ENCODE results near the gene ATP2C2.

DNA sequence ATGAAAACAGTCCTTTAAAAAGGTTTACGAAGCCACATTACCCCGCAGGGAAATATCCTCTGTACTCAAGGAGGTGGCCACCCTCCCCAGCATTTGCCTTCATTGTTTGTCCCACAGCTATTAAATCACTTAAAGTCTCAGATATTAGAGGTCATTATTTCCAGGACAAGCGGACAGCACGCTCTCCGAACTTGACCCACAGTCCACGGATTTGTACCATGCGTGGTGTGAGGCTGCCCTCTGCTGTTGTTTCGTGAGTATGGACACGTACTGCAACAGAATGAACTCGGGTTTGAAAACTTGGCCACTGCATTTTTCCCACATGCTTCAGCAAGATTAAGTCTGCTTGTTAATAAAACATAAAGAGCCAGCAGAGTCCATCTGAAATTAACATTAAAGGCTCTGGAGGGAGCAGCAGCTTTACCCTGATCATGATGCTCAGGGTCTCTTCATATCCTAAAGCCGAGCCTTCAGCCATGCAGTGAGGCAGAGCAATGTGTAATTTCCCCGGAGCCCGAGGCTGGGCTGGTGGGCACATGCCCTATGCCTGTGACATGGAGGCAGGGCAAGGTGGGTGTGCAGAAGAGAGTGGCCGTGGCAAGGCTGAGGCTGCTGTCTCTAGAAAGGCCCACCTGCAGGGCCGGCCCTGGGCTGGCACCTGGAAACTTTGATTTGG lies 116.4 kb downstream of the ATP2C2 start:
- TF ChIP-seq, protein P1, sequence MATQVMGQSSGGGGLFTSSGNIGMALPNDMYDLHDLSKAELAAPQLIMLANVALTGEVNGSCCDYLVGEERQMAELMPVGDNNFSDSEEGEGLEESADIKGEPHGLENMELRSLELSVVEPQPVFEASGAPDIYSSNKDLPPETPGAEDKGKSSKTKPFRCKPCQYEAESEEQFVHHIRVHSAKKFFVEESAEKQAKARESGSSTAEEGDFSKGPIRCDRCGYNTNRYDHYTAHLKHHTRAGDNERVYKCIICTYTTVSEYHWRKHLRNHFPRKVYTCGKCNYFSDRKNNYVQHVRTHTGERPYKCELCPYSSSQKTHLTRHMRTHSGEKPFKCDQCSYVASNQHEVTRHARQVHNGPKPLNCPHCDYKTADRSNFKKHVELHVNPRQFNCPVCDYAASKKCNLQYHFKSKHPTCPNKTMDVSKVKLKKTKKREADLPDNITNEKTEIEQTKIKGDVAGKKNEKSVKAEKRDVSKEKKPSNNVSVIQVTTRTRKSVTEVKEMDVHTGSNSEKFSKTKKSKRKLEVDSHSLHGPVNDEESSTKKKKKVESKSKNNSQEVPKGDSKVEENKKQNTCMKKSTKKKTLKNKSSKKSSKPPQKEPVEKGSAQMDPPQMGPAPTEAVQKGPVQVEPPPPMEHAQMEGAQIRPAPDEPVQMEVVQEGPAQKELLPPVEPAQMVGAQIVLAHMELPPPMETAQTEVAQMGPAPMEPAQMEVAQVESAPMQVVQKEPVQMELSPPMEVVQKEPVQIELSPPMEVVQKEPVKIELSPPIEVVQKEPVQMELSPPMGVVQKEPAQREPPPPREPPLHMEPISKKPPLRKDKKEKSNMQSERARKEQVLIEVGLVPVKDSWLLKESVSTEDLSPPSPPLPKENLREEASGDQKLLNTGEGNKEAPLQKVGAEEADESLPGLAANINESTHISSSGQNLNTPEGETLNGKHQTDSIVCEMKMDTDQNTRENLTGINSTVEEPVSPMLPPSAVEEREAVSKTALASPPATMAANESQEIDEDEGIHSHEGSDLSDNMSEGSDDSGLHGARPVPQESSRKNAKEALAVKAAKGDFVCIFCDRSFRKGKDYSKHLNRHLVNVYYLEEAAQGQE (IDR thresholded peaks at IDR 0.05; ENCODE audit: low read depth), result no peak
- TF ChIP-seq, protein P2, sequence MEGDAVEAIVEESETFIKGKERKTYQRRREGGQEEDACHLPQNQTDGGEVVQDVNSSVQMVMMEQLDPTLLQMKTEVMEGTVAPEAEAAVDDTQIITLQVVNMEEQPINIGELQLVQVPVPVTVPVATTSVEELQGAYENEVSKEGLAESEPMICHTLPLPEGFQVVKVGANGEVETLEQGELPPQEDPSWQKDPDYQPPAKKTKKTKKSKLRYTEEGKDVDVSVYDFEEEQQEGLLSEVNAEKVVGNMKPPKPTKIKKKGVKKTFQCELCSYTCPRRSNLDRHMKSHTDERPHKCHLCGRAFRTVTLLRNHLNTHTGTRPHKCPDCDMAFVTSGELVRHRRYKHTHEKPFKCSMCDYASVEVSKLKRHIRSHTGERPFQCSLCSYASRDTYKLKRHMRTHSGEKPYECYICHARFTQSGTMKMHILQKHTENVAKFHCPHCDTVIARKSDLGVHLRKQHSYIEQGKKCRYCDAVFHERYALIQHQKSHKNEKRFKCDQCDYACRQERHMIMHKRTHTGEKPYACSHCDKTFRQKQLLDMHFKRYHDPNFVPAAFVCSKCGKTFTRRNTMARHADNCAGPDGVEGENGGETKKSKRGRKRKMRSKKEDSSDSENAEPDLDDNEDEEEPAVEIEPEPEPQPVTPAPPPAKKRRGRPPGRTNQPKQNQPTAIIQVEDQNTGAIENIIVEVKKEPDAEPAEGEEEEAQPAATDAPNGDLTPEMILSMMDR (IDR thresholded peaks at IDR 0.05 in 2 of 3, conservative IDR thresholded peaks at IDR 0.05 in 1 of 3; ENCODE audit: borderline replicate concordance in 1 of 3, insufficient read depth in 1 of 3, low read depth in 2 of 3, low read length in 2 of 3), result peak; percentile 75 to 91 (median 80)
- TF ChIP-seq EZH2 (IDR thresholded peaks at IDR 0.05), result no peak
- TF ChIP-seq POLR2AphosphoS5 (IDR thresholded peaks at IDR 0.05; ENCODE audit: low read depth, low read length), result no peak
- TF ChIP-seq SP1 (IDR thresholded peaks at IDR 0.05; ENCODE audit: low read depth), result no peak
- no peak for TF ChIP-seq EZH2phosphoT487 (IDR thresholded peaks at IDR 0.05; ENCODE audit: borderline replicate concordance)
- no peak for TF ChIP-seq YY1 (IDR thresholded peaks at IDR 0.05; ENCODE audit: extremely low read depth, insufficient replicate concordance, low read depth, low read length)
- TF ChIP-seq TCF7L2 (IDR thresholded peaks at IDR 0.05; ENCODE audit: borderline replicate concordance, extremely low read depth, insufficient read depth, insufficient read length), result no peak
- TF ChIP-seq CEBPB (IDR thresholded peaks at IDR 0.05; ENCODE audit: low read depth), result no peak
- no peak for TF ChIP-seq ZFX (IDR thresholded peaks at IDR 0.05)
- peak; percentile 95 for TF ChIP-seq RAD21 (IDR thresholded peaks at IDR 0.05; ENCODE audit: low read depth)
- no peak for TF ChIP-seq SRF (IDR thresholded peaks at IDR 0.05; ENCODE audit: low read depth)
- no peak for TF ChIP-seq POLR2A (IDR thresholded peaks at IDR 0.05; ENCODE audit: borderline replicate concordance, extremely low read depth, insufficient read depth, insufficient read length)
- no peak for TF ChIP-seq ZNF274 (IDR thresholded peaks at IDR 0.05; ENCODE audit: low read depth, low read length)

Measured in HCT116 (cell line).